A549 (cell line): ENCODE data around the gene RERE. TPM values are rescaled to one million over a fixed set of nuclear protein-coding genes. Genes with fewer than 3 reads are reported as not detected.

Experiments used
- ATAC-seq, 2 experiments: fragments of 200-7000 bp in 1 of 2; fragments of >200 bp in 1 of 2; cut with Nextera tagmentation in 1 of 2; cut with Tn5 transposase in 1 of 2; 3 replicates each; pipeline versions ENCODE4 v1.8.0 to v1.9.1; 2018 to 2020; ENCODE audit warnings: mild to moderate bottlenecking in 1 of 2, moderate library complexity in 1 of 2
- CTCF ChIA-PET: fragments of 300-600 bp; sonication (Branson Sonifier 250); formaldehyde crosslinking; extraction: SDS; loops from one replicate; lab custom pipeline; 2021; ENCODE audit warnings: antibody characterized with exemption, inconsistent platforms; lab: Yijun Ruan, JAX
- POLR2A ChIA-PET: fragments of 350-600 bp; formaldehyde crosslinking; extraction: SDS; loops from one replicate; lab custom pipeline; 2021; ENCODE audit warnings: antibody characterized with exemption, inconsistent platforms; lab: Yijun Ruan, JAX
- DNase-seq, 2 experiments: peaks; one replicate each; pipeline versions ENCODE4 v3.0.0 to v3.0.0-alpha.2; 2011 to 2016; ENCODE audit warnings: low read depth in 1 of 2, low spot score in 1 of 2
- FAIRE-seq: peaks from 2 replicates; lab custom pipeline; 2011; peaks lifted over from hg19 to GRCh38; lab: Jason Lieb, UNC
- H3K27ac ChIP-seq, 2 experiments: fragments of >200 bp; sonication (Bioruptor Twin); formaldehyde crosslinking; 3 replicates each; pipeline ENCODE4 v1.5.1; 2016 to 2017
- H3K4me1 ChIP-seq: fragments of >200 bp; sonication (Bioruptor Twin); formaldehyde crosslinking; 3 replicates; pipeline ENCODE4 v1.6.1; 2016
- H3K4me2 ChIP-seq: fragments of >200 bp; sonication (Bioruptor Twin); formaldehyde crosslinking; 3 replicates; pipeline ENCODE4 v1.6.1; 2016
- H3K4me3 ChIP-seq: fragments of >200 bp; sonication (Bioruptor Twin); formaldehyde crosslinking; 3 replicates; pipeline ENCODE4 v1.5.1; 2016
- H3K9me3 ChIP-seq: fragments of >200 bp; sonication (Bioruptor Twin); formaldehyde crosslinking; 3 replicates; pipeline ENCODE4 v1.6.1; 2016
- BHLHE40 ChIP-seq: IDR thresholded peaks from 2 replicates; pipeline ENCODE4 v1.6.1; 2012; ENCODE audit warnings: low read depth, low read length, inconsistent platforms
- CBX8 ChIP-seq: fragments of 200-600 bp; sonication (generic); IDR thresholded peaks from 2 replicates; pipeline ENCODE4 v1.6.1; 2016
- CEBPB ChIP-seq, 2 experiments: fragments of >200 bp in 1 of 2; sonication (Bioruptor Twin) in 1 of 2; formaldehyde crosslinking in 1 of 2; IDR thresholded peaks; 2 replicates each; pipeline ENCODE4 v1.6.1; 2012 to 2016
- CHD4 ChIP-seq: fragments of 200-600 bp; sonication (generic); IDR thresholded peaks from 2 replicates; pipeline ENCODE4 v1.6.1; 2016; ENCODE audit warnings: antibody characterized with exemption, mild to moderate bottlenecking, borderline replicate concordance
- EP300 ChIP-seq, 2 experiments: fragments of >200 bp; sonication (Bioruptor Twin); formaldehyde crosslinking; IDR thresholded peaks; 2 replicates in 1 of 2; 3 replicates in 1 of 2; pipeline ENCODE4 v1.6.1; 2016 to 2017
- HOXB13 ChIP-seq: fragments of 250-450 bp; sonication (Bioruptor Pico); IDR thresholded peaks from 2 replicates; pipeline ENCODE4 v1.5.0; 2020; ENCODE audit warnings: low read depth, mild to moderate bottlenecking, moderate library complexity
- JUNB ChIP-seq: fragments of >200 bp; sonication (Bioruptor Twin); formaldehyde crosslinking; IDR thresholded peaks from 2 replicates; pipeline ENCODE4 v1.6.1; 2016
- KDM1A ChIP-seq: fragments of 200-600 bp; sonication (generic); IDR thresholded peaks from 2 replicates; pipeline ENCODE4 v1.6.1; 2016; ENCODE audit warnings: low read depth, mild to moderate bottlenecking
- KDM5A ChIP-seq: fragments of 200-600 bp; sonication (generic); IDR thresholded peaks from 2 replicates; pipeline ENCODE4 v1.6.1; 2016; ENCODE audit warnings: antibody characterized with exemption, mild to moderate bottlenecking
- MAFK ChIP-seq: fragments of 450-650 bp; IDR thresholded peaks from 2 replicates; pipeline ENCODE4 v1.6.1; 2014; ENCODE audit not compliant: partially characterized antibody
- NPAS2 ChIP-seq: fragments of 250-450 bp; sonication (Bioruptor Pico); IDR thresholded peaks from 2 replicates; pipeline ENCODE4 v1.8.0; 2022; ENCODE audit warnings: mild to moderate bottlenecking, moderate library complexity, borderline replicate concordance
- NR3C1 ChIP-seq: fragments of >200 bp; sonication (Bioruptor Twin); formaldehyde crosslinking; IDR thresholded peaks from 3 replicates; pipeline ENCODE4 v1.6.1; 2017
- PHF8 ChIP-seq: fragments of 200-600 bp; sonication (generic); IDR thresholded peaks from 2 replicates; pipeline ENCODE4 v1.6.1; 2016; ENCODE audit warnings: low read depth, mild to moderate bottlenecking, antibody characterized with exemption, moderate library complexity, borderline replicate concordance
- RAD21 ChIP-seq, 2 experiments: fragments of >200 bp in 1 of 2; sonication (Bioruptor Twin) in 1 of 2; formaldehyde crosslinking in 1 of 2; IDR thresholded peaks in 1 of 2; conservative IDR thresholded peaks in 1 of 2; 2 replicates in 1 of 2; 3 replicates in 1 of 2; pipeline ENCODE4 v1.6.1; 2012 to 2018; ENCODE audit warnings: inconsistent platforms in 1 of 2
- RCOR1 ChIP-seq: fragments of 150-350 bp; IDR thresholded peaks from 2 replicates; pipeline ENCODE4 v1.6.1; 2014; ENCODE audit warnings: antibody characterized with exemption, low read length, low read depth
- SREBF2 ChIP-seq: fragments of 450-650 bp; IDR thresholded peaks from 2 replicates; pipeline ENCODE4 v1.6.1; 2014; ENCODE audit warnings: mild to moderate bottlenecking, moderate library complexity
- TFCP2L1 ChIP-seq: fragments of 250-450 bp; sonication (Bioruptor Pico); IDR thresholded peaks from 2 replicates; pipeline ENCODE4 v1.5.0; 2021; ENCODE audit warnings: mild to moderate bottlenecking
- TP53 ChIP-seq: fragments of 250-450 bp; sonication (Bioruptor Pico); IDR thresholded peaks from 2 replicates; pipeline ENCODE4 v1.5.0; 2021; ENCODE audit warnings: mild to moderate bottlenecking, moderate library complexity
- ZFP36 ChIP-seq: fragments of 450-650 bp; IDR thresholded peaks from 2 replicates; pipeline ENCODE4 v1.6.1; 2014; ENCODE audit warnings: borderline replicate concordance; ENCODE audit not compliant: partially characterized antibody
- WGBS: methylation state at CpG from one replicate; pipeline ENCODE4 v1.1.6; 2017; ENCODE audit errors: missing lambda C conversion rate; 5-methylcytosine and 5-hydroxymethylcytosine counted together
- polyA plus RNA-seq, 4 experiments: library from polyadenylated mRNA; depleted of rRNA in 3 of 4; stranded (reverse); fragments of >200 nt; fragmentation: RNase III in 1 of 4; extraction: RNeasy Plus Mini Kit Qiagen cat#74134 plus additional on column Dnase treatment in 1 of 4; gene quantifications; 2 replicates in 3 of 4; 3 replicates in 1 of 4; pipeline ENCODE4 v1.2.3, GENCODE V29; 2011 to 2017
- TF ChIP-seq, protein P1 (sequence below): fragments of 250-450 bp; sonication (Bioruptor Pico); IDR thresholded peaks from 2 replicates; pipeline ENCODE4 v1.5.0; 2020; ENCODE audit warnings: low read depth, mild to moderate bottlenecking, moderate library complexity
- TF ChIP-seq, protein P2 (sequence below): fragments of 250-450 bp; sonication (Bioruptor Pico); IDR thresholded peaks from 2 replicates; pipeline ENCODE4 v1.5.0; 2021; ENCODE audit warnings: mild to moderate bottlenecking, moderate library complexity, borderline replicate concordance
- TF ChIP-seq, protein P3 (sequence below): fragments of 200-600 bp; sonication (generic); IDR thresholded peaks from 2 replicates; pipeline ENCODE4 v1.6.1; 2016; ENCODE audit warnings: antibody characterized with exemption, mild to moderate bottlenecking, moderate library complexity
- TF ChIP-seq, protein P4 (sequence below): IDR thresholded peaks from 2 replicates; pipeline ENCODE4 v1.6.1; 2012; ENCODE audit warnings: low read depth, borderline replicate concordance

The RERE gene
- polyA plus RNA-seq, 2 of the 4 experiments (the other 2 are of a cell fraction) = 12.6 to 28.6 TPM

- ATAC-seq = no peak
- no peak for DNase-seq
- Histone ChIP-seq H3K4me2 (no peak overlapping the region), H3K9me3 (no peaks in the 10 kb centered on the region), H3K4me1 (peaks cover 71% of the 10 kb centered on the region), H3K4me3 (no peak overlapping the region), H3K27ac (no peak overlapping the region)
- no peak for FAIRE-seq
- TF ChIP-seq TFCP2L1 (CRISPR knock-in tag) = no peak
- TF ChIP-seq EP300 (IDR thresholded peaks at IDR 0.05) = no peak
- no peak for TF ChIP-seq CHD4
- TF ChIP-seq BHLHE40 = no peak
- no peak for TF ChIP-seq KDM5A
- no peak for TF ChIP-seq JUNB
- TF ChIP-seq, protein P1, sequence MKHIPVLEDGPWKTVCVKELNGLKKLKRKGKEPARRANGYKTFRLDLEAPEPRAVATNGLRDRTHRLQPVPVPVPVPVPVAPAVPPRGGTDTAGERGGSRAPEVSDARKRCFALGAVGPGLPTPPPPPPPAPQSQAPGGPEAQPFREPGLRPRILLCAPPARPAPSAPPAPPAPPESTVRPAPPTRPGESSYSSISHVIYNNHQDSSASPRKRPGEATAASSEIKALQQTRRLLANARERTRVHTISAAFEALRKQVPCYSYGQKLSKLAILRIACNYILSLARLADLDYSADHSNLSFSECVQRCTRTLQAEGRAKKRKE (CRISPR knock-in tag) = no peak
- TF ChIP-seq ZFP36 = no peak
- TF ChIP-seq KDM1A = no peak
- TF ChIP-seq SREBF2 = no peak
- no peak for TF ChIP-seq NPAS2 (CRISPR knock-in tag)
- TF ChIP-seq RCOR1 = no peak
- ChIA-PET CTCF (no interaction called here), POLR2A (no interaction called here)
Observed at GRCh38 chr1:8676072-8676471, 141.4 kb downstream of the RERE start.

DNA sequence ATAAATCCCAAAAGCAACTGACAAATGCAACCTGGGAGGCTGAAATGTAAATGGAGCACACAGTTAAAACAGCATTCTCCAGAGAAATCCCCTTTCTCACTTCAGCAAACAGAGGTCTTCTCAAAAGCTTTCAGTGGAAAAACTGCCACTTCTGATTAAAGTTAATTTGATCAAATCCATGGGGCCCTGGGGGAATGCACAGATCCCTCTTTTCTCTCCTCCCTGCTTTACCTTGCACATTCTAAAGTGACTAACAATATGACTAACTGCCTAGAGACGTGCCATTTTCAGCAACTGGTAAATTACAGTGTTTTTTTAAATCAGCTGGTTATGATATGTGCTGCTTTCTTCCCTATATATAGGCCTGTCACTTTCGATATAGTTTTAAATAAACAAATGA, 142.5 kb downstream of the RERE start:
- 15% methylated on average over 2 of the region's 2 CpGs for WGBS
- peak overlapping the region; percentile 30; the same call in 2 of the 3 replicates for H3K4me2 ChIP-seq

DNA sequence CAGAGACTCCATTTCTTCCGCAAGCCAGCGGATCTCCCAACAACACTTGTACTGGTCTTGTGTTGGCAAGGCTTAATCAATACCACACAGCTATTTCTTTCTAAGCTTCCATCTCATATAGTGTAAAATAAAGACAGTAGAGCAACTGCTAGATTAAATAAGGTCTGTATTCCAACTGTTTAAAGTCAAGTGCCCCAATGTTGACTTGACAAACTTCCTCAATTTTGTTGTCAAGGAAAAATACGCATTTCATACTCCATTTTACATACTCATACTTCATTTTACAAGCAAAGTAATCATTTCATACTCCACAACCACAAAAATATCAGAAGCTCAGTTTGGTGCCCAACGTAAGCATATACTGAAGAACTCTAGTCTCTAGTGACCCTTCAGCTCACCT, 143.0 kb downstream of the RERE start:
- 87% methylated on average over 4 of the region's 4 CpGs for WGBS
- no peak for ATAC-seq
- TF ChIP-seq CEBPB (IDR thresholded peaks at IDR 0.05) (no peak), MAFK (no peak), CBX8 (no peak), PHF8 (no peak), KDM1A (no peak), RAD21 (conservative IDR thresholded peaks at IDR 0.05 in 1 of 2, IDR thresholded peaks at IDR 0.05 in 1 of 2) (no peak), TP53 (no peak)
- TF ChIP-seq, protein P2, sequence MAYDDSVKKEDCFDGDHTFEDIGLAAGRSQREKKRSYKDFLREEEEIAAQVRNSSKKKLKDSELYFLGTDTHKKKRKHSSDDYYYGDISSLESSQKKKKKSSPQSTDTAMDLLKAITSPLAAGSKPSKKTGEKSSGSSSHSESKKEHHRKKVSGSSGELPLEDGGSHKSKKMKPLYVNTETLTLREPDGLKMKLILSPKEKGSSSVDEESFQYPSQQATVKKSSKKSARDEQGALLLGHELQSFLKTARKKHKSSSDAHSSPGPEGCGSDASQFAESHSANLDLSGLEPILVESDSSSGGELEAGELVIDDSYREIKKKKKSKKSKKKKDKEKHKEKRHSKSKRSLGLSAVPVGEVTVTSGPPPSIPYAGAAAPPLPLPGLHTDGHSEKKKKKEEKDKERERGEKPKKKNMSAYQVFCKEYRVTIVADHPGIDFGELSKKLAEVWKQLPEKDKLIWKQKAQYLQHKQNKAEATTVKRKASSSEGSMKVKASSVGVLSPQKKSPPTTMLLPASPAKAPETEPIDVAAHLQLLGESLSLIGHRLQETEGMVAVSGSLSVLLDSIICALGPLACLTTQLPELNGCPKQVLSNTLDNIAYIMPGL (CRISPR knock-in tag) = no peak
- TF ChIP-seq, protein P3, sequence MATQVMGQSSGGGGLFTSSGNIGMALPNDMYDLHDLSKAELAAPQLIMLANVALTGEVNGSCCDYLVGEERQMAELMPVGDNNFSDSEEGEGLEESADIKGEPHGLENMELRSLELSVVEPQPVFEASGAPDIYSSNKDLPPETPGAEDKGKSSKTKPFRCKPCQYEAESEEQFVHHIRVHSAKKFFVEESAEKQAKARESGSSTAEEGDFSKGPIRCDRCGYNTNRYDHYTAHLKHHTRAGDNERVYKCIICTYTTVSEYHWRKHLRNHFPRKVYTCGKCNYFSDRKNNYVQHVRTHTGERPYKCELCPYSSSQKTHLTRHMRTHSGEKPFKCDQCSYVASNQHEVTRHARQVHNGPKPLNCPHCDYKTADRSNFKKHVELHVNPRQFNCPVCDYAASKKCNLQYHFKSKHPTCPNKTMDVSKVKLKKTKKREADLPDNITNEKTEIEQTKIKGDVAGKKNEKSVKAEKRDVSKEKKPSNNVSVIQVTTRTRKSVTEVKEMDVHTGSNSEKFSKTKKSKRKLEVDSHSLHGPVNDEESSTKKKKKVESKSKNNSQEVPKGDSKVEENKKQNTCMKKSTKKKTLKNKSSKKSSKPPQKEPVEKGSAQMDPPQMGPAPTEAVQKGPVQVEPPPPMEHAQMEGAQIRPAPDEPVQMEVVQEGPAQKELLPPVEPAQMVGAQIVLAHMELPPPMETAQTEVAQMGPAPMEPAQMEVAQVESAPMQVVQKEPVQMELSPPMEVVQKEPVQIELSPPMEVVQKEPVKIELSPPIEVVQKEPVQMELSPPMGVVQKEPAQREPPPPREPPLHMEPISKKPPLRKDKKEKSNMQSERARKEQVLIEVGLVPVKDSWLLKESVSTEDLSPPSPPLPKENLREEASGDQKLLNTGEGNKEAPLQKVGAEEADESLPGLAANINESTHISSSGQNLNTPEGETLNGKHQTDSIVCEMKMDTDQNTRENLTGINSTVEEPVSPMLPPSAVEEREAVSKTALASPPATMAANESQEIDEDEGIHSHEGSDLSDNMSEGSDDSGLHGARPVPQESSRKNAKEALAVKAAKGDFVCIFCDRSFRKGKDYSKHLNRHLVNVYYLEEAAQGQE = no peak
- TF ChIP-seq, all 56 proteins: peak for 0
- DNase-seq (no peak), FAIRE-seq (no peak)
- no peak overlapping the region for H3K4me3 ChIP-seq
- peaks cover 71% of the 10 kb centered on the region for H3K4me1 ChIP-seq
- H3K4me2 ChIP-seq = peak overlapping the region; percentile 30; the same call in 2 of the 3 replicates
- POLR2A ChIA-PET = no interaction called here
- H3K9me3 ChIP-seq = no peaks in the 10 kb centered on the region
- CTCF ChIA-PET = interaction anchor here (1.2 to 1.8 kb wide), 3 partner anchors 17 to 113 kb away, joined by 3 to 7 read pairs (median 6); no protein-coding TSS in a partner anchor
- peak overlapping the region in 1 of 2 experiments; percentile 40; a peak in 1 of 6 replicates for H3K27ac ChIP-seq

More for the DNA sequence above, 142.5 kb downstream of the RERE start:
- FAIRE-seq (no peak), DNase-seq (no peak), ATAC-seq (no peak)
- H3K4me1 ChIP-seq = peaks cover 71% of the 10 kb centered on the region
- H3K9me3 ChIP-seq = no peaks in the 10 kb centered on the region
- no peak overlapping the region for H3K4me3 ChIP-seq
- peak overlapping the region in 1 of 2 experiments; percentile 40; a peak in 1 of 6 replicates for H3K27ac ChIP-seq
- CTCF ChIA-PET = interaction anchor here (1.4 to 1.8 kb wide), 2 partner anchors 18 to 113 kb away, joined by 3 to 7 read pairs; no protein-coding TSS in a partner anchor
- POLR2A ChIA-PET = interaction anchor here (0.6 kb wide), 1 partner anchor 89 kb away, joined by 3 read pairs; no protein-coding TSS in a partner anchor
- TF ChIP-seq NR3C1 (no peak), KDM1A (no peak), BHLHE40 (no peak), CEBPB (IDR thresholded peaks at IDR 0.05) (no peak), HOXB13 (no peak), TP53 (no peak)
- TF ChIP-seq, protein P4, sequence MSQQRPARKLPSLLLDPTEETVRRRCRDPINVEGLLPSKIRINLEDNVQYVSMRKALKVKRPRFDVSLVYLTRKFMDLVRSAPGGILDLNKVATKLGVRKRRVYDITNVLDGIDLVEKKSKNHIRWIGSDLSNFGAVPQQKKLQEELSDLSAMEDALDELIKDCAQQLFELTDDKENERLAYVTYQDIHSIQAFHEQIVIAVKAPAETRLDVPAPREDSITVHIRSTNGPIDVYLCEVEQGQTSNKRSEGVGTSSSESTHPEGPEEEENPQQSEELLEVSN = no peak
- TF ChIP-seq, all 56 proteins: peak for 0
